Ishikawa (cell line): Measurements from ENCODE around the gene PEX11G.

Experiments
- EGR1 ChIP-seq: IDR thresholded peaks from 2 replicates; pipeline ENCODE4 v1.6.1; 2012
- EP300 ChIP-seq: IDR thresholded peaks from 2 replicates; pipeline ENCODE4 v1.6.1; 2012; ENCODE audit warnings: borderline replicate concordance
- FOXM1 ChIP-seq: IDR thresholded peaks from 2 replicates; pipeline ENCODE4 v1.6.1; 2012; ENCODE audit warnings: low read depth, borderline replicate concordance
- RAD21 ChIP-seq: IDR thresholded peaks from 2 replicates; pipeline ENCODE4 v1.6.1; 2012; ENCODE audit warnings: low read depth
- TEAD4 ChIP-seq: IDR thresholded peaks from 2 replicates; pipeline ENCODE4 v1.6.1; 2012
- YY1 ChIP-seq: IDR thresholded peaks from 2 replicates; pipeline ENCODE4 v1.6.1; 2012; ENCODE audit warnings: low read depth
- TF ChIP-seq, protein P1 (sequence below): IDR thresholded peaks from 2 replicates; pipeline ENCODE4 v1.6.1; 2012; ENCODE audit warnings: low read depth, mild to moderate bottlenecking

DNA sequence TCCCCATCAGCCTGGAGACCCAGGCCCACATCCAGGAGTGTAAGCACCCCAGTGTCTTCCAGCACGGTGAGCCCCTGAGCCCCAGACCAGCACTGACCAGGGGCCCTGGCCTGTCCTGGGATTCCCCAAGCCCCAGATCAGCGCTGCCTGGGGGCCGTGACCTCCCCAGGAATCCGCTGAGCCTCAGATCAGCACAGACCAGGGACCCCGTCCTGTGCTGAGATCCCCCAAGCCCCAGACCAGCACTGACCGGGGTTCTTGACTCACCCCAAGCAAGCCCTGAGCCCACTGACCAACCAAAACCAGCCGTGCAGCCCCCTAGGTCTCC lies 39.3 kb upstream of the PEX11G start:
- TF ChIP-seq TEAD4 (no peak), FOXM1 (no peak), YY1 (no peak), RAD21 (no peak), EGR1 (no peak), EP300 (no peak)
- TF ChIP-seq, protein P1, sequence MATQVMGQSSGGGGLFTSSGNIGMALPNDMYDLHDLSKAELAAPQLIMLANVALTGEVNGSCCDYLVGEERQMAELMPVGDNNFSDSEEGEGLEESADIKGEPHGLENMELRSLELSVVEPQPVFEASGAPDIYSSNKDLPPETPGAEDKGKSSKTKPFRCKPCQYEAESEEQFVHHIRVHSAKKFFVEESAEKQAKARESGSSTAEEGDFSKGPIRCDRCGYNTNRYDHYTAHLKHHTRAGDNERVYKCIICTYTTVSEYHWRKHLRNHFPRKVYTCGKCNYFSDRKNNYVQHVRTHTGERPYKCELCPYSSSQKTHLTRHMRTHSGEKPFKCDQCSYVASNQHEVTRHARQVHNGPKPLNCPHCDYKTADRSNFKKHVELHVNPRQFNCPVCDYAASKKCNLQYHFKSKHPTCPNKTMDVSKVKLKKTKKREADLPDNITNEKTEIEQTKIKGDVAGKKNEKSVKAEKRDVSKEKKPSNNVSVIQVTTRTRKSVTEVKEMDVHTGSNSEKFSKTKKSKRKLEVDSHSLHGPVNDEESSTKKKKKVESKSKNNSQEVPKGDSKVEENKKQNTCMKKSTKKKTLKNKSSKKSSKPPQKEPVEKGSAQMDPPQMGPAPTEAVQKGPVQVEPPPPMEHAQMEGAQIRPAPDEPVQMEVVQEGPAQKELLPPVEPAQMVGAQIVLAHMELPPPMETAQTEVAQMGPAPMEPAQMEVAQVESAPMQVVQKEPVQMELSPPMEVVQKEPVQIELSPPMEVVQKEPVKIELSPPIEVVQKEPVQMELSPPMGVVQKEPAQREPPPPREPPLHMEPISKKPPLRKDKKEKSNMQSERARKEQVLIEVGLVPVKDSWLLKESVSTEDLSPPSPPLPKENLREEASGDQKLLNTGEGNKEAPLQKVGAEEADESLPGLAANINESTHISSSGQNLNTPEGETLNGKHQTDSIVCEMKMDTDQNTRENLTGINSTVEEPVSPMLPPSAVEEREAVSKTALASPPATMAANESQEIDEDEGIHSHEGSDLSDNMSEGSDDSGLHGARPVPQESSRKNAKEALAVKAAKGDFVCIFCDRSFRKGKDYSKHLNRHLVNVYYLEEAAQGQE: no peak
